ENCODE data around the gene WDR4.

The WDR4 gene

DNA sequence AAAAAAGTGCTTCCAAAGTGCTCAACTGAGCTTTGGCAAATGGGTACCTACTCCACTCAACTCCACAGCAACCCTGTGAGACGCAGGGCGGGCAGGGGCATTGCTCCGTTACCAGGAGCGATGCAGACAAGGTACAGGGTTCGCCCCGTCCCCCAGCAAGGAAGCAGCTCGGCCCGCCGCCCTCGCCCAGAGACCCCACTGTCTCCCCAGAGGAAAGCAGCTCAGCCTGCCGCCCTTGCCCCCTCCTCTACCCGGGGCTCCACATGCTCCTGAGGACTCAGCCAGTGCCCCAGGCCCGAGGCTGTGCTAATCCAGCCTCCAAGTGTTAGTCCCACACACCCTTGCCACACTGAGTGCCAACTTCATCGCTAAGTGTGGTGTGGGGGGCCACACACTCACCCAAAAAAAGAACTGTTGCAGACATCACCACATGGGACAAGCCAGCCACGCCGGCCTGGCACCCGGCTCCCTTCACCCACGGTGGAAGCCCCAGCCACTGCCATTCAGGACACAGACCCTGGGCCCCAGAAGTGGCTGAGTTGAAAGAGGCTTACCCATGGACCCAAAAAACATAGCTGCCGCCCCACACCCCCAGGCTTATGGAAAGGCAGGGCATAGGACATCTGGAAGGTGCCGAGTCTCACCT, 26.3 kb downstream of the WDR4 start:
- no peak for ATAC-seq
- no peak for TF ChIP-seq GLIS3 (CRISPR knock-in tag; IDR thresholded peaks at IDR 0.05)
- TF ChIP-seq, protein P1, sequence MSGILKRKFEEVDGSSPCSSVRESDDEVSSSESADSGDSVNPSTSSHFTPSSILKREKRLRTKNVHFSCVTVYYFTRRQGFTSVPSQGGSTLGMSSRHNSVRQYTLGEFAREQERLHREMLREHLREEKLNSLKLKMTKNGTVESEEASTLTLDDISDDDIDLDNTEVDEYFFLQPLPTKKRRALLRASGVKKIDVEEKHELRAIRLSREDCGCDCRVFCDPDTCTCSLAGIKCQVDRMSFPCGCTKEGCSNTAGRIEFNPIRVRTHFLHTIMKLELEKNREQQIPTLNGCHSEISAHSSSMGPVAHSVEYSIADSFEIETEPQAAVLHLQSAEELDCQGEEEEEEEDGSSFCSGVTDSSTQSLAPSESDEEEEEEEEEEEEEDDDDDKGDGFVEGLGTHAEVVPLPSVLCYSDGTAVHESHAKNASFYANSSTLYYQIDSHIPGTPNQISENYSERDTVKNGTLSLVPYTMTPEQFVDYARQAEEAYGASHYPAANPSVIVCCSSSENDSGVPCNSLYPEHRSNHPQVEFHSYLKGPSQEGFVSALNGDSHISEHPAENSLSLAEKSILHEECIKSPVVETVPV (CRISPR knock-in tag; IDR thresholded peaks at IDR 0.05) = no peak
- TF ChIP-seq, protein P2, sequence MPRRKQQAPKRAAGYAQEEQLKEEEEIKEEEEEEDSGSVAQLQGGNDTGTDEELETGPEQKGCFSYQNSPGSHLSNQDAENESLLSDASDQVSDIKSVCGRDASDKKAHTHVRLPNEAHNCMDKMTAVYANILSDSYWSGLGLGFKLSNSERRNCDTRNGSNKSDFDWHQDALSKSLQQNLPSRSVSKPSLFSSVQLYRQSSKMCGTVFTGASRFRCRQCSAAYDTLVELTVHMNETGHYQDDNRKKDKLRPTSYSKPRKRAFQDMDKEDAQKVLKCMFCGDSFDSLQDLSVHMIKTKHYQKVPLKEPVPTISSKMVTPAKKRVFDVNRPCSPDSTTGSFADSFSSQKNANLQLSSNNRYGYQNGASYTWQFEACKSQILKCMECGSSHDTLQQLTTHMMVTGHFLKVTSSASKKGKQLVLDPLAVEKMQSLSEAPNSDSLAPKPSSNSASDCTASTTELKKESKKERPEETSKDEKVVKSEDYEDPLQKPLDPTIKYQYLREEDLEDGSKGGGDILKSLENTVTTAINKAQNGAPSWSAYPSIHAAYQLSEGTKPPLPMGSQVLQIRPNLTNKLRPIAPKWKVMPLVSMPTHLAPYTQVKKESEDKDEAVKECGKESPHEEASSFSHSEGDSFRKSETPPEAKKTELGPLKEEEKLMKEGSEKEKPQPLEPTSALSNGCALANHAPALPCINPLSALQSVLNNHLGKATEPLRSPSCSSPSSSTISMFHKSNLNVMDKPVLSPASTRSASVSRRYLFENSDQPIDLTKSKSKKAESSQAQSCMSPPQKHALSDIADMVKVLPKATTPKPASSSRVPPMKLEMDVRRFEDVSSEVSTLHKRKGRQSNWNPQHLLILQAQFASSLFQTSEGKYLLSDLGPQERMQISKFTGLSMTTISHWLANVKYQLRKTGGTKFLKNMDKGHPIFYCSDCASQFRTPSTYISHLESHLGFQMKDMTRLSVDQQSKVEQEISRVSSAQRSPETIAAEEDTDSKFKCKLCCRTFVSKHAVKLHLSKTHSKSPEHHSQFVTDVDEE (CRISPR knock-in tag; IDR thresholded peaks at IDR 0.05) = no peak
- no peak for TF ChIP-seq ZNF8 (CRISPR knock-in tag; IDR thresholded peaks at IDR 0.05)
- TF ChIP-seq, protein P3, sequence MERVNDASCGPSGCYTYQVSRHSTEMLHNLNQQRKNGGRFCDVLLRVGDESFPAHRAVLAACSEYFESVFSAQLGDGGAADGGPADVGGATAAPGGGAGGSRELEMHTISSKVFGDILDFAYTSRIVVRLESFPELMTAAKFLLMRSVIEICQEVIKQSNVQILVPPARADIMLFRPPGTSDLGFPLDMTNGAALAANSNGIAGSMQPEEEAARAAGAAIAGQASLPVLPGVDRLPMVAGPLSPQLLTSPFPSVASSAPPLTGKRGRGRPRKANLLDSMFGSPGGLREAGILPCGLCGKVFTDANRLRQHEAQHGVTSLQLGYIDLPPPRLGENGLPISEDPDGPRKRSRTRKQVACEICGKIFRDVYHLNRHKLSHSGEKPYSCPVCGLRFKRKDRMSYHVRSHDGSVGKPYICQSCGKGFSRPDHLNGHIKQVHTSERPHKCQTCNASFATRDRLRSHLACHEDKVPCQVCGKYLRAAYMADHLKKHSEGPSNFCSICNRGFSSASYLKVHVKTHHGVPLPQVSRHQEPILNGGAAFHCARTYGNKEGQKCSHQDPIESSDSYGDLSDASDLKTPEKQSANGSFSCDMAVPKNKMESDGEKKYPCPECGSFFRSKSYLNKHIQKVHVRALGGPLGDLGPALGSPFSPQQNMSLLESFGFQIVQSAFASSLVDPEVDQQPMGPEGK (CRISPR knock-in tag; IDR thresholded peaks at IDR 0.05; ENCODE audit: borderline replicate concordance) = no peak
- TF ChIP-seq ZC3H10 (CRISPR knock-in tag; IDR thresholded peaks at IDR 0.05) = no peak
- no peak for TF ChIP-seq ZNF565 (CRISPR knock-in tag; conservative IDR thresholded peaks at IDR 0.05; ENCODE audit: low read depth)
- TF ChIP-seq BACH2 (CRISPR knock-in tag; IDR thresholded peaks at IDR 0.05; ENCODE audit: borderline replicate concordance) = no peak
- TF ChIP-seq RARB (CRISPR knock-in tag; IDR thresholded peaks at IDR 0.05) = no peak
- TF ChIP-seq OSR1 (CRISPR knock-in tag; IDR thresholded peaks at IDR 0.05) = no peak
- no peak for TF ChIP-seq PPARA (CRISPR knock-in tag; IDR thresholded peaks at IDR 0.05; ENCODE audit: borderline replicate concordance)
- no peak for TF ChIP-seq ZFP3 (CRISPR knock-in tag; IDR thresholded peaks at IDR 0.05)
- TF ChIP-seq, protein P4, sequence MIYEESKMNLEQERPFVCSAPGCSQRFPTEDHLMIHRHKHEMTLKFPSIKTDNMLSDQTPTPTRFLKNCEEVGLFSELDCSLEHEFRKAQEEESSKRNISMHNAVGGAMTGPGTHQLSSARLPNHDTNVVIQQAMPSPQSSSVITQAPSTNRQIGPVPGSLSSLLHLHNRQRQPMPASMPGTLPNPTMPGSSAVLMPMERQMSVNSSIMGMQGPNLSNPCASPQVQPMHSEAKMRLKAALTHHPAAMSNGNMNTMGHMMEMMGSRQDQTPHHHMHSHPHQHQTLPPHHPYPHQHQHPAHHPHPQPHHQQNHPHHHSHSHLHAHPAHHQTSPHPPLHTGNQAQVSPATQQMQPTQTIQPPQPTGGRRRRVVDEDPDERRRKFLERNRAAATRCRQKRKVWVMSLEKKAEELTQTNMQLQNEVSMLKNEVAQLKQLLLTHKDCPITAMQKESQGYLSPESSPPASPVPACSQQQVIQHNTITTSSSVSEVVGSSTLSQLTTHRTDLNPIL (CRISPR knock-in tag; IDR thresholded peaks at IDR 0.05; ENCODE audit: low read depth) = no peak

DNA sequence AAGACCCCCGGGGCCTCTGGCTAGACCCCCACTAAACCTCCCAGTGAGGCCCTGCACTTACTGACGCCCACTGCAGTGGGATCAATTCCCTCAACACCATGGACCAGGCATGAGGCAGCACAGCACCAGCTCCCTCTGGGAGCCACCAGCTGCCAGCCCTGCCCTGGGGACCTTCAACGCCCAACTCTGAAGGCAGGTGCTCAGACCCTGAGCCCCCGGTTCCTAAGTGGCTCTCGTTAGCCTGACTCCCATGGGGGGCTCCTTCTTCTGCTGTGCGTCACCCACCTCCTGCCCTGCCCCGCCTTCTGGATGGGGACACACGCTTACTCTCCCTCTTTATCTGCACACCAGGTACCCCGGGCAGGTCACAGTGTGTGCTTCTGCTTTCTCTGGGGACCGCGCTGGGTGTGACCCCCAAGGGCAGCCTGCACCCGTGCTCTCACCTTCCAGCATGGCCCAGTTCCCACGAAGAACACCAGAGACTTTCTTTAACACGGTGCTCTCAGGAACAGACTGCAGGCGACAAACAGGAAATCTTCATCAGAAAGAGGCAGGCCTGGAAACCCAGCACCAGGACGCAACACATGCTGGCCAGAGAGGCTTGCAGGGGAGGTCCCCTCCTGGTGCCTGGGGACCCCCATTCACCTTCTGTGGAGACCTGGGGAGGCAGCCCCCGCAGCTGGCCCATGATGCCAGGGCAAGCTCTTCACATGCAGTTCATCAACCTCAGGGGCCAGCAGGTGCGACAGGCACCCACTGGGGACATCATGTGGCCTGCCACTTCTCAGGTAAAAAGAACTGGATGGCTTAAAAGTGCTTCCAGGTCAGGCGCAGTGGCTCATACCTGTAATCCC, 27.3 kb downstream of the WDR4 start:
- ATAC-seq = no peak
- TF ChIP-seq ZFP30 (CRISPR knock-in tag; IDR thresholded peaks at IDR 0.05) (no peak), ZNF565 (CRISPR knock-in tag; conservative IDR thresholded peaks at IDR 0.05; ENCODE audit: low read depth) (no peak), TOX (CRISPR knock-in tag; IDR thresholded peaks at IDR 0.05; ENCODE audit: borderline replicate concordance) (no peak), CSDC2 (CRISPR knock-in tag; IDR thresholded peaks at IDR 0.05) (no peak), BACH2 (CRISPR knock-in tag; IDR thresholded peaks at IDR 0.05; ENCODE audit: borderline replicate concordance) (no peak), ZNF8 (CRISPR knock-in tag; IDR thresholded peaks at IDR 0.05) (no peak), SNAI2 (CRISPR knock-in tag; IDR thresholded peaks at IDR 0.05) (no peak), ZNF70 (CRISPR knock-in tag; IDR thresholded peaks at IDR 0.05) (no peak), ZC3H10 (CRISPR knock-in tag; IDR thresholded peaks at IDR 0.05) (no peak), GLIS3 (CRISPR knock-in tag; IDR thresholded peaks at IDR 0.05) (no peak), ZFP3 (CRISPR knock-in tag; IDR thresholded peaks at IDR 0.05) (no peak), RARB (CRISPR knock-in tag; IDR thresholded peaks at IDR 0.05) (no peak)
- TF ChIP-seq, protein P5, sequence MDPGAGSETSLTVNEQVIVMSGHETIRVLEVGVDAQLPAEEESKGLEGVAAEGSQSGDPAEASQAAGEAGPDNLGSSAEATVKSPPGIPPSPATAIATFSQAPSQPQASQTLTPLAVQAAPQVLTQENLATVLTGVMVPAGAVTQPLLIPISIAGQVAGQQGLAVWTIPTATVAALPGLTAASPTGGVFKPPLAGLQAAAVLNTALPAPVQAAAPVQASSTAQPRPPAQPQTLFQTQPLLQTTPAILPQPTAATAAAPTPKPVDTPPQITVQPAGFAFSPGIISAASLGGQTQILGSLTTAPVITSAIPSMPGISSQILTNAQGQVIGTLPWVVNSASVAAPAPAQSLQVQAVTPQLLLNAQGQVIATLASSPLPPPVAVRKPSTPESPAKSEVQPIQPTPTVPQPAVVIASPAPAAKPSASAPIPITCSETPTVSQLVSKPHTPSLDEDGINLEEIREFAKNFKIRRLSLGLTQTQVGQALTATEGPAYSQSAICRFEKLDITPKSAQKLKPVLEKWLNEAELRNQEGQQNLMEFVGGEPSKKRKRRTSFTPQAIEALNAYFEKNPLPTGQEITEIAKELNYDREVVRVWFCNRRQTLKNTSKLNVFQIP (CRISPR knock-in tag; IDR thresholded peaks at IDR 0.05; ENCODE audit: borderline replicate concordance, low read depth) = no peak
- TF ChIP-seq, protein P2 (CRISPR knock-in tag; IDR thresholded peaks at IDR 0.05) = no peak
- TF ChIP-seq, protein P3 (CRISPR knock-in tag; IDR thresholded peaks at IDR 0.05; ENCODE audit: borderline replicate concordance) = no peak

Measured in SK-N-SH treated with all-trans-retinoic acid at 6 μM for 48 hours (cell line).